ENCODE measurements around the gene GNAT1.

The GNAT1 gene

GRCh38 chr3:50172626-50173220 is 18.7 kb upstream of the GNAT1 start:
- Histone ChIP-seq H3K4me3 (ENCODE audit: low read depth, low read length) (no peak overlapping the region), H3K4me1 (no peaks in the 10 kb centered on the region), H3K36me3 (no peaks in the 10 kb centered on the region), H3K27me3 (no peaks in the 10 kb centered on the region), H3K9me3 (no peaks in the 10 kb centered on the region)
- no peak for TF ChIP-seq CTCF (IDR thresholded peaks at IDR 0.05; ENCODE audit: low read depth, low read length)
- no peak for DNase-seq

- Histone ChIP-seq H3K4me1 (no peaks in the 10 kb centered on the region), H3K36me3 (no peaks in the 10 kb centered on the region), H3K4me3 (ENCODE audit: low read depth, low read length) (no peak overlapping the region), H3K9me3 (no peaks in the 10 kb centered on the region), H3K27me3 (no peaks in the 10 kb centered on the region)
- no peak for DNase-seq
- TF ChIP-seq CTCF (IDR thresholded peaks at IDR 0.05; ENCODE audit: low read depth, low read length), result no peak
Observed at GRCh38 chr3:50173685-50174516, 17.5 kb upstream of the GNAT1 start.

GRCh38 chr3:50174517-50174895 is 16.9 kb upstream of the GNAT1 start:
- H3K36me3 ChIP-seq, result no peaks in the 10 kb centered on the region
- no peak for TF ChIP-seq CTCF (IDR thresholded peaks at IDR 0.05; ENCODE audit: low read depth, low read length)
- DNase-seq, result no peak
- H3K4me1 ChIP-seq, result no peaks in the 10 kb centered on the region
- H3K4me3 ChIP-seq (ENCODE audit: low read depth, low read length), result no peak overlapping the region
- H3K27me3 ChIP-seq, result no peaks in the 10 kb centered on the region
- no peaks in the 10 kb centered on the region for H3K9me3 ChIP-seq

- Histone ChIP-seq H3K36me3 (no peaks in the 10 kb centered on the region), H3K4me3 (ENCODE audit: low read depth, low read length) (no peak overlapping the region), H3K9me3 (no peaks in the 10 kb centered on the region), H3K4me1 (no peaks in the 10 kb centered on the region), H3K27me3 (no peaks in the 10 kb centered on the region)
- no peak for TF ChIP-seq CTCF (IDR thresholded peaks at IDR 0.05; ENCODE audit: low read depth, low read length)
- DNase-seq, result no peak
Observed at GRCh38 chr3:50174947-50175524, 16.4 kb upstream of the GNAT1 start.

GRCh38 chr3:50177346-50177745 is 14.1 kb upstream of the GNAT1 start:
- H3K27me3 ChIP-seq, result no peaks in the 10 kb centered on the region
- H3K4me1 ChIP-seq, result no peaks in the 10 kb centered on the region
- H3K36me3 ChIP-seq, result no peaks in the 10 kb centered on the region
- H3K4me3 ChIP-seq (ENCODE audit: low read depth, low read length), result no peak overlapping the region
- DNase-seq, result peak; percentile 48
- no peaks in the 10 kb centered on the region for H3K9me3 ChIP-seq
- no peak for TF ChIP-seq CTCF (IDR thresholded peaks at IDR 0.05; ENCODE audit: low read depth, low read length)

GRCh38 chr3:50179710-50180109 is 11.7 kb upstream of the GNAT1 start:
- Histone ChIP-seq H3K4me1 (no peaks in the 10 kb centered on the region), H3K4me3 (ENCODE audit: low read depth, low read length) (no peak overlapping the region), H3K9me3 (no peaks in the 10 kb centered on the region), H3K36me3 (no peaks in the 10 kb centered on the region), H3K27me3 (no peaks in the 10 kb centered on the region)
- no peak for TF ChIP-seq CTCF (IDR thresholded peaks at IDR 0.05; ENCODE audit: low read depth, low read length)
- DNase-seq, result no peak

Measured in BE2C (cell line).